GM19452 (cell line): ENCODE data around the gene MICAL2.

Source experiments
- ATAC-seq: cut with Tn5 transposase; IDR thresholded peaks from one replicate; pipeline ENCODE4 v1.9.1; 2021; ENCODE audit not compliant: unreplicated experiment

MICAL2 gene

GRCh38 chr11:12280199-12280837, 169.9 kb downstream of the MICAL2 start:
- no peak for ATAC-seq

GRCh38 chr11:12280838-12281565, 170.6 kb downstream of the MICAL2 start:
- no peak for ATAC-seq

- no peak for ATAC-seq
Observed at GRCh38 chr11:12281571-12282478, 171.4 kb downstream of the MICAL2 start.

- no peak for ATAC-seq
Observed at GRCh38 chr11:12282676-12283075, 172.3 kb downstream of the MICAL2 start.

- no peak for ATAC-seq
Observed at GRCh38 chr11:12284316-12285050, 174.1 kb downstream of the MICAL2 start.

- ATAC-seq: no peak
Observed at GRCh38 chr11:12285106-12285505, 174.7 kb downstream of the MICAL2 start.

GRCh38 chr11:12285811-12286222, 175.4 kb downstream of the MICAL2 start:
- no peak for ATAC-seq

GRCh38 chr11:12286606-12287005, 176.2 kb downstream of the MICAL2 start:
- ATAC-seq: no peak

- ATAC-seq: no peak
Observed at GRCh38 chr11:12287009-12287373, 176.6 kb downstream of the MICAL2 start.

GRCh38 chr11:12287374-12288211, 177.2 kb downstream of the MICAL2 start:
- no peak for ATAC-seq

GRCh38 chr11:12288212-12288930, 178.0 kb downstream of the MICAL2 start:
- no peak for ATAC-seq

- ATAC-seq: no peak
Observed at GRCh38 chr11:12288931-12289666, 178.7 kb downstream of the MICAL2 start.

GRCh38 chr11:12289667-12290476, 179.5 kb downstream of the MICAL2 start:
- no peak for ATAC-seq

- ATAC-seq: no peak
Observed at GRCh38 chr11:12290477-12290922, 180.1 kb downstream of the MICAL2 start.

- no peak for ATAC-seq
Observed at GRCh38 chr11:12291313-12291712, 180.9 kb downstream of the MICAL2 start.

GRCh38 chr11:12291766-12292165, 181.4 kb downstream of the MICAL2 start:
- ATAC-seq: no peak

GRCh38 chr11:12292766-12293165, 182.4 kb downstream of the MICAL2 start:
- no peak for ATAC-seq

- ATAC-seq: no peak
Observed at GRCh38 chr11:12293486-12293885, 183.1 kb downstream of the MICAL2 start.
